IMR-90 (cell line): ENCODE results near the gene XIST. TPM values are rescaled to one million over a fixed set of nuclear protein-coding genes. Genes with fewer than 3 reads are reported as not detected.
A peak's percentile ranks its signal among the peaks of the same experiment; 100 is the strongest.

ENCODE experiments used
- ATAC-seq: fragments of 200-7000 bp; cut with Tn5 transposase; 2 replicates; pipeline ENCODE4 v1.9.1; 2020; ENCODE audit warnings: low read depth, mild to moderate bottlenecking, moderate library complexity
- BruUV-seq: library from RNA; stranded (reverse); fragments of 400-500 nt; replicated peaks from 2 replicates; lab custom pipeline; 2021; lab: Mats Ljungman, UMichigan
- CTCF ChIA-PET: fragments of 300-600 bp; formaldehyde crosslinking; extraction: SDS; loops from one replicate; lab custom pipeline; 2021; ENCODE audit warnings: antibody characterized with exemption; lab: Yijun Ruan, JAX
- POLR2A ChIA-PET: fragments of 300-600 bp; sonication (Branson Sonifier 250); formaldehyde crosslinking; loops from one replicate; lab custom pipeline; 2022; ENCODE audit warnings: antibody characterized with exemption; ENCODE audit not compliant: unreplicated experiment; lab: Charles Lee
- DNase-seq: peaks from one replicate; pipeline ENCODE4 v3.0.0; 2013
- H2AFZ ChIP-seq: replicated peaks from 2 replicates; pipeline ENCODE3; 2013; ENCODE audit warnings: low read length, mild to moderate bottlenecking; ENCODE audit not compliant: poor library complexity
- H2AK5ac ChIP-seq: 2 replicates; pipeline ENCODE4 v1.6.1; 2013; ENCODE audit warnings: low read depth, low read length, inconsistent platforms
- H2AK9ac ChIP-seq: replicated peaks from 2 replicates; pipeline ENCODE3; 2013; ENCODE audit warnings: mild to moderate bottlenecking, low read depth, low read length, moderate library complexity; ENCODE audit not compliant: poor library complexity
- H2BK120ac ChIP-seq: 2 replicates; pipeline ENCODE4 v1.6.1; 2013; ENCODE audit warnings: low read depth, low read length, inconsistent platforms
- H2BK15ac ChIP-seq: 3 replicates; pipeline ENCODE4 v1.6.1; 2013; ENCODE audit warnings: low read depth, low read length, inconsistent platforms
- H2BK20ac ChIP-seq: 2 replicates; pipeline ENCODE4 v1.6.1; 2013; ENCODE audit warnings: low read depth, mild to moderate bottlenecking, inconsistent platforms, low read length, moderate library complexity
- H2BK5ac ChIP-seq: 2 replicates; pipeline ENCODE4 v1.6.1; 2013; ENCODE audit warnings: mild to moderate bottlenecking, low read depth, low read length, inconsistent platforms; ENCODE audit not compliant: poor library complexity, severe bottlenecking
- H3K14ac ChIP-seq: replicated peaks from 2 replicates; pipeline ENCODE4 v1.6.1; 2013; ENCODE audit warnings: low read depth, low read length, inconsistent platforms
- H3K18ac ChIP-seq: 2 replicates; pipeline ENCODE4 v1.6.1; 2013; ENCODE audit warnings: low read depth, low read length, control low read depth
- H3K23ac ChIP-seq: 2 replicates; pipeline ENCODE4 v1.6.1; 2013; ENCODE audit warnings: low read depth, low read length, inconsistent platforms
- H3K27ac ChIP-seq: 2 replicates; pipeline ENCODE4 v1.5.1; 2013; ENCODE audit warnings: mild to moderate bottlenecking, control low read depth, low read length; ENCODE audit not compliant: insufficient read depth
- H3K27me3 ChIP-seq: 2 replicates; pipeline ENCODE4 v1.6.1; 2013; ENCODE audit warnings: low read length; ENCODE audit not compliant: control insufficient read depth, insufficient read depth
- H3K36me3 ChIP-seq: 2 replicates; pipeline ENCODE4 v1.6.1; 2013; ENCODE audit warnings: low read length, mixed read lengths; ENCODE audit not compliant: control insufficient read depth, insufficient read depth
- H3K4ac ChIP-seq: 2 replicates; pipeline ENCODE4 v1.6.1; 2013; ENCODE audit warnings: low read depth, low read length, inconsistent platforms
- H3K4me1 ChIP-seq: 2 replicates; pipeline ENCODE4 v1.6.1; 2013; ENCODE audit warnings: low read length, mixed read lengths; ENCODE audit not compliant: control insufficient read depth, insufficient read depth
- H3K4me2 ChIP-seq: 2 replicates; pipeline ENCODE4 v1.6.1; 2013; ENCODE audit warnings: low read depth, mild to moderate bottlenecking, control low read depth, low read length, moderate library complexity
- H3K4me3 ChIP-seq: 2 replicates; pipeline ENCODE4 v1.5.1; 2013; ENCODE audit warnings: low read depth, mild to moderate bottlenecking, control low read depth, low read length, moderate library complexity; ENCODE audit not compliant: insufficient read depth
- H3K56ac ChIP-seq: 2 replicates; pipeline ENCODE4 v1.6.1; 2013; ENCODE audit warnings: low read length, inconsistent platforms; ENCODE audit not compliant: insufficient read depth; ENCODE audit errors: extremely low read depth
- H3K79me1 ChIP-seq, 2 experiments: 2 replicates each; pipeline ENCODE4 v1.6.1; 2013; ENCODE audit warnings: low read length in 2 of 2, inconsistent platforms in 1 of 2, low read depth in 1 of 2
- H3K9ac ChIP-seq: 2 replicates; pipeline ENCODE4 v1.6.1; 2013; ENCODE audit warnings: low read depth, low read length, control low read depth
- H3K9me1 ChIP-seq: 2 replicates; pipeline ENCODE4 v1.6.1; 2013; ENCODE audit warnings: low read length, inconsistent platforms; ENCODE audit not compliant: insufficient read depth
- H3K9me3 ChIP-seq: 2 replicates; pipeline ENCODE4 v1.6.1; 2013; ENCODE audit warnings: low read length; ENCODE audit not compliant: control insufficient read depth, insufficient read depth
- H4K20me1 ChIP-seq: 2 replicates; pipeline ENCODE4 v1.6.1; 2013; ENCODE audit warnings: low read length, inconsistent platforms; ENCODE audit not compliant: insufficient read depth
- H4K5ac ChIP-seq: 2 replicates; pipeline ENCODE4 v1.6.1; 2013; ENCODE audit warnings: mild to moderate bottlenecking, low read depth, low read length, control low read depth
- H4K8ac ChIP-seq, 2 experiments: 2 replicates each; pipeline ENCODE4 v1.6.1; 2013; ENCODE audit warnings: low read depth in 2 of 2, low read length in 2 of 2, control low read depth in 1 of 2, inconsistent platforms in 1 of 2
- H4K91ac ChIP-seq: 2 replicates; pipeline ENCODE4 v1.6.1; 2013; ENCODE audit warnings: low read depth, low read length, inconsistent platforms; ENCODE audit not compliant: insufficient read depth
- NFE2L2 ChIP-seq: fragments of 150-350 bp; IDR thresholded peaks from 2 replicates; pipeline ENCODE4 v1.6.1; 2016; ENCODE audit warnings: low read depth, mild to moderate bottlenecking, low read length
- WGBS, 2 experiments: methylation state at CpG; one replicate each; pipeline versions ENCODE4 v1.1.5 to v1.1.7; 2013; ENCODE audit warnings: missing lambda C conversion rate in 2 of 2; ENCODE audit not compliant: insufficient read length in 1 of 2; ENCODE audit errors: extremely low coverage in 2 of 2; 5-methylcytosine and 5-hydroxymethylcytosine counted together
- dilution Hi-C: fragments of 300-500 bp; cut with HindIII; formaldehyde crosslinking; loops from one replicate; pipeline ENCODE4 v1.14.3; 2018; ENCODE audit warnings: low sequenced_read_pairs; ENCODE audit not compliant: unreplicated experiment
- in situ Hi-C: fragments of 300-500 bp; cut with MboI; formaldehyde crosslinking; loops from 3 replicates; pipeline ENCODE4 v1.14.3; 2019; ENCODE audit warnings: low sequenced_read_pairs, inconsistent platforms, mixed read lengths
- intact Hi-C: fragments of 100-400 bp; cut with micrococcal nuclease; formaldehyde crosslinking; loops from 2 replicates; pipeline ENCODE4 v1.10.0; 2022
- polyA plus RNA-seq, 3 experiments: library from polyadenylated mRNA; depleted of rRNA; stranded (reverse); fragments of >200 nt; gene quantifications; 2 replicates each; pipeline ENCODE4 v1.2.3, GENCODE V29; 2012; ENCODE audit warnings: low replicate concordance in 1 of 3
- total RNA-seq: library from RNA; depleted of rRNA; stranded (reverse); fragments of >200 nt; gene quantifications from 2 replicates; pipeline ENCODE4 v1.2.3, GENCODE V29; 2012
- TF ChIP-seq, protein P1 (sequence below): conservative IDR thresholded peaks from 2 replicates; pipeline ENCODE4 v1.5.1; 2012; ENCODE audit warnings: mild to moderate bottlenecking, low read depth, low read length, improper control_type of control experiment

XIST gene
- total and polyA plus RNA-seq, 2 of the 4 experiments (the other 2 are of a cell fraction) = 48.9 to 159 TPM

DNA sequence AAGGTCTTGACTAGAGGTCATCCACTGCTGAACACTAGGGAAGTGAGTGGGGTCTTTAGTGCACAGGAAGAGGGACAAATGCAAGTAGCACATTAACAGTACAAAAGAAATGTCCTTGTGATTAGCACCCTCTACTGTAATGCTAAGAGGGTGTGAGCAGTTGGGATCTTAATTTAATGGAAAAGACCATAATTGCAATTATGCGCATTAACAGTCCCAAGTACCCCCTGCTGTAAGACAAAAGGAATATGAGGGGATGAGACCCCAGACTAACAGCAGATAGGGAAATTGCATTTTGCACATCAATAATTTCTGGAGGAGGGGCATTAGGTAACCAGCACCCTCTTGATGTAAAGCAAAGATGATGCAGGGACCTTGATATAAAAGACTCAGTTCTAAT is 4.5 kb downstream of the XIST start:
- Histone ChIP-seq H4K8ac (no peak overlapping the region), H3K4ac (no peak overlapping the region), H2AFZ (no peak overlapping the region), H3K9me3 (no peaks in the 10 kb centered on the region), H3K79me1 (no peaks in the 10 kb centered on the region), H3K27ac (no peak overlapping the region), H2BK20ac (no peak overlapping the region), H3K23ac (no peak overlapping the region), H3K14ac (no peak overlapping the region), H2BK5ac (no peak overlapping the region), H3K4me3 (no peak overlapping the region), H4K91ac (no peak overlapping the region), H3K4me2 (peak overlapping the region; percentile 88; the same call in 1 of the 2 replicates), H3K9ac (no peak overlapping the region), H3K56ac (no peak overlapping the region), H2AK9ac (no peak overlapping the region), H3K36me3 (peaks cover 18% of the 10 kb centered on the region), H2AK5ac (no peak overlapping the region), H4K5ac (no peak overlapping the region), H3K27me3 (no peaks in the 10 kb centered on the region), H4K20me1 (peaks cover 78% of the 10 kb centered on the region), H3K18ac (no peak overlapping the region), H3K9me1 (peaks cover 18% of the 10 kb centered on the region), H2BK15ac (no peak overlapping the region), H3K4me1 (no peaks in the 10 kb centered on the region), H2BK120ac (no peak overlapping the region)
- intact Hi-C loops = no loop called here
- ChIA-PET CTCF (no interaction called here), POLR2A (no interaction called here)
- TF ChIP-seq NFE2L2 = no peak
- TF ChIP-seq, protein P1, sequence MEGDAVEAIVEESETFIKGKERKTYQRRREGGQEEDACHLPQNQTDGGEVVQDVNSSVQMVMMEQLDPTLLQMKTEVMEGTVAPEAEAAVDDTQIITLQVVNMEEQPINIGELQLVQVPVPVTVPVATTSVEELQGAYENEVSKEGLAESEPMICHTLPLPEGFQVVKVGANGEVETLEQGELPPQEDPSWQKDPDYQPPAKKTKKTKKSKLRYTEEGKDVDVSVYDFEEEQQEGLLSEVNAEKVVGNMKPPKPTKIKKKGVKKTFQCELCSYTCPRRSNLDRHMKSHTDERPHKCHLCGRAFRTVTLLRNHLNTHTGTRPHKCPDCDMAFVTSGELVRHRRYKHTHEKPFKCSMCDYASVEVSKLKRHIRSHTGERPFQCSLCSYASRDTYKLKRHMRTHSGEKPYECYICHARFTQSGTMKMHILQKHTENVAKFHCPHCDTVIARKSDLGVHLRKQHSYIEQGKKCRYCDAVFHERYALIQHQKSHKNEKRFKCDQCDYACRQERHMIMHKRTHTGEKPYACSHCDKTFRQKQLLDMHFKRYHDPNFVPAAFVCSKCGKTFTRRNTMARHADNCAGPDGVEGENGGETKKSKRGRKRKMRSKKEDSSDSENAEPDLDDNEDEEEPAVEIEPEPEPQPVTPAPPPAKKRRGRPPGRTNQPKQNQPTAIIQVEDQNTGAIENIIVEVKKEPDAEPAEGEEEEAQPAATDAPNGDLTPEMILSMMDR = 0 out of 2 replicates have a peak, but pooled peaks have one; percentile 7
- in situ Hi-C loops = no loop called here
- dilution Hi-C loops = no loop called here
- DNase-seq = no peak
- no CpG with 5 or more reads among the region's 1 CpG for WGBS, 2 experiments
- no TSS peak for BruUV-seq
- ATAC-seq = no peak
